GM19238 (cell line): ENCODE results near the gene CLEC2D.
"Not testable (repeated sequence)": the region's sequence is repeated elsewhere in the genome, so short reads cannot be mapped to it uniquely, and the experiment has no call there.

Experiments
- DNase-seq: peaks from one replicate; pipeline ENCODE4 v3.0.0; 2011; ENCODE audit warnings: low spot score; ENCODE audit not compliant: insufficient read length

The CLEC2D gene

DNA sequence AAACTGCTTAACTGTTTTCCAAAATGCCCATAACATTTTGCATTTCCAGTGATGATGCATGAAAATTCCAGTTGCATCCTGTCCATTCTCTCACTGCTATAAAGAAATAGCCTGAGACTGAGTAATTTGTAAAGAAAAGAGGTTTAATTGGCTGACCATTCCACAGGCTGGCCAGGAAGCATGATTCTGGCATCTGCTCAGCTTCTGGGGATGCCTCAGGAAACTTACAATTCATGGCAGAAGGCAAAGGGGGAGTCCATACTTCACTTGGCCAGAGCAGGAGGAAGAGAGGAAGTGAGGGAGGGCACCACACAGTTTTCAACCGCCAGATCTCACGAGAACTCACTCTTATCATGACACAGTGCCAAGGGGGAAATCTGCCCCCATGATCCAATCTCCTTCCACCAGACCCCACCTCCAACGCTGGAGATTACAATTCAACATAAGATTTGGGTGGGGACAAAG is 18.2 kb upstream of the CLEC2D start:
- no peak for DNase-seq

DNA sequence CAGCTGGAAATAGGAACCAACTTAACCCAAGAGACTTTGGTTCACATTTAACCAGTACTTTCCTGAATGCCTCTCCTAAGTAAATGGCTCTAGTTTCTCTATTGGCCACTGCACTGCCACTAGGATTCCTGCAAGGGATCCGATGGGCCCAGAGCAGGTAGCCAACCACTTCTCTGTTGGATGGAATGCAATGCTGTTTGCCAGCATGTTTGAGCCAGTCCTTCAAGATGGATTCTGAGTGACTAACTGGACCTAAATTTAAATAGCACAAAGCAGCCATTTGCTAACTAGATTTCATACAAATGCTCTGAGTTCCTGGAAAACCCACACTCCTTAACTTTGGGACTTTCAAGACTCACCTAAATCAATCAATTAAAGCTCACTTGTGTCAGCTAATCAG is 9.5 kb upstream of the CLEC2D start:
- DNase-seq, result no peak

DNA sequence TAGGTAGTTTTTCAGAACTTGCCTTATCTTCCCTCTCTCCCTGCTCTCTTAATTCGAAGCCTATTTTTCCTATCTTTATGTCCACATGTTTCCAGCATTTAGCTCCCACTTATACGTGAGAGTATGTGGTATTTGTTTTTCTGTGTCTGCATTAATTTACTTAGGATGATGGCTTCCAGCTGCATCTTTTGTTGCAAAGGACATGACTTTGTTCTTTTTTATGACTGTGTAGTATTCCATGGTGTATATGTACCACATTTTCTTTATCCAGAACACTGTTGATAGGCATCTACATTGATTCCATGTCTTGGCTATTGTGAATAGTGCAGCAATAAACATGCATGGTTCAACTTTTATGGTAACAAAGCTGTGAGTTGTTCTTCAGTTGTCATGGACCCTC is 7.8 kb upstream of the CLEC2D start:
- DNase-seq, result no peak

DNA sequence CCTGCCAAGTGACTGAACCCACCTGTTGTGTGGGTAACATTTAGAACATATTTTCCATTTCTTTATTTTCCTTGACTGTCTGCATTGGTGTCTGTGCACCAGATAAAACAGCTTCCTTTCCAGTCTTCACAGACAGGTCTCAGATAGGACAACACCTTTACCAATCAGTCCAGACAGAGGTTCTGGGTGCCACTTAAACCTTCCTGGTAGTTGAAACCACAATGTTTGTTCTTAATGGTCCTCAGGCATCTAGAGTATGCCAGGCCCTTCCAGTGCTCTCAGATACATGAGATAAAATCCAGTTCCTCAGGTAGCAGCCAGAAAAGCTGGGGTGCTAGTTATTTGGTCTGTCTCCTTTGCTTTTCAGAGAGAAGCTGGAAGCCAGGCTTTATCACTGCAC is 7.0 kb upstream of the CLEC2D start:
- DNase-seq, result no peak

DNA sequence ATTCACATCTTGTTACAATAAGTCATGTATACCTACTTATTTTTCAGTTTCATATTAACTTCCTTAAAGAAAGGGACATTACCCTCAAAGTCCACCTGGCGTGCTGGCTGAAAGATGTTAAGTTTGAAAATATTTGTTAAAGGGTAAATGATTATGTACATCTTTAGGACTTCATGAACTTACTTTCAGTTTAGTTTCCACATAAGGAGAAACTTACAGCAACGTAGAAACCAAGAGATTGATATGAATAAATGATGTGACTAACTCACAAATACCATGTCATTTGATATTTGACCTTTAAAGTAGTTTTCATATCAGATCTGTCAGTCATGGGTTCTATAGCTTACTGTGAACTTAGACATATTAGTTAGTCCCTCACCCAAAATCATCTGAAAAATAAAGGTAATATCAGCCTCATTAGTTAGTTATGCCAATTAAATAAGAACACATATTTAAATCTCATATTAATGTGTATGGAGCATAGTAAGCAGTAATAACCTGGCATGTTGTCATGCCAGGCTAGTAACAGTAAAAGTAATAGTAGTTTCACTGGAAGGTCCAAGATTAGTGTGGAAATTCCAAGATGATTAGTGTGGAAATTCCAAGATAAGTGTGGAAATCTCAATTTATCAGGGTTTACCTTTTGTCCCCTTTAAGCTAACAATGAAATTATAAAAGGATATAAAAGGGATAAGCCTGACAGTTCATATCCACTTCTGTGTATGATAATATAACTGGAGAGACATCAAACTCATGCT is 1.9 kb upstream of the CLEC2D start:
- DNase-seq, result no peak

DNA sequence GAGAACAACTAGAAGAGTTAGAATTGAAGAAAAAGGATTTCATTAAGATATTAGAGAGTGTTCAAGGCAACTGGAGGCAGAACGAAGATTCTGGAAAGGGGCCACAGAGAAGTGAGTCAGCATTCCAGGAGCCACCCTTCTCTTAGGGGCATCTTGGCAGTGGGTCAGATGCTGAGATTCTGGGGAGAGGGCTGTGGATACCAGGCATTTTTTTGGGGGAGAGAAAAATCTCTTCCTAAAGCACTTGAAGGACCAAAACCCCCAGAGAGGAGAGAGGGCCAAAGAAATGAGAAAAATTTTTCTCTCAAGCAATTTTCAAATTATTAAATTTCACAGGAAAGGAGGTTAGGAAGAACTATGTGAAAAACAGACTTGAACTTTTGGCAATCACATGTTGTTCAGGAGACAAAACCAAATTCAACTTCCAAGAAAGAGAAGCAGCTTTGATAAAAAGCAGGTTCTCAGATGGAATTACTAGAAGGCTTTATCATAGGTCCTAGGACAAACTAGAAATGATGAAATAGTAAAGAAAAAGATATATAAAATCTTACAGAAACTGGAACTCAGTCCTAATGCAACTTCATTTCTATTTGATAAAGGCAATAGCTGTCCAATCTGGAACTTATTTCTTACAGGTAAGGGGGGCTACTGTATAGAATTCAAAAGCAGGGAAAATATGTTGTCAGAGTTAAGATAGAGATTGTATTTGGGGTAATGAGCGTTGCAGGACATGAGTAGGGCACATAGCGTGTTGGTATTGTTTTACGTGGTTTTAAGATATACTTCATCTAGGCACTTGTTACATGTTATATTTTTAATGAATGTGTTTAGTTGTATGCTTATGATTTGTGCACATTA is 1.1 kb upstream of the CLEC2D start:
- DNase-seq, result no peak

DNA sequence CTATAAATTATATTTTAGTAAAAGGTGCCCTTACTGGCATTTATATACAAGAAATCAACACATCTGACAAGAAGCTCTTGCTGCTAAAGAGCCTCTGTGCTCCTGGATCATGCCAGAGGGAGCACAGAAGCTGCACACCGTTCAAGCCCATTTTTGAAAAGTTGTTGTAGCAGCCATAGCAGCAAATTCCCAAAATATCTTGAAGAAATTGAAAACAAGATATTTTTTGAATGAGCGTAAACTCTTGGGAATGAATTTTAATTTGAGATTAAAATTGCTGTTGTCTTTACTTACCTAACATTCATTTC is 540 bp upstream of the CLEC2D start:
- DNase-seq, result no peak

DNA sequence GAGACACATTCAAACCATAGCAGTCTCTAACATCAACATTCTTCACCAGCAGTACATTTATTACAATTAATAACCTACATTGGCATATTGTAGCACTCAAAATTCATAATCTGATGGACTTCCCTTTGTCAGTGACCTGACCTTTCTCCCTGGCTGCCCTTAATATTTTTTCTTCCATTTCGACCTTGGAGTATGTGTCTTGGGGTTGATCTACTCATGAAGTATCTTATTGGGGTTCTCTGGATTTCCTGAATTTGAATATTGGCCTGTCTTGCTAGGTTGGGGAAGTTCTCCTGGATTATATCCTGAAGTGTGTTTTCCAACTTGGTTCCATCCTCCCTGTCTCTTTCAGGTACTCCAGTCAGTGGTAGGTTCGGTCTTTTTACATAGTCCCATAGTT is 2.8 kb downstream of the CLEC2D start:
- not testable (repeated sequence) for DNase-seq

DNA sequence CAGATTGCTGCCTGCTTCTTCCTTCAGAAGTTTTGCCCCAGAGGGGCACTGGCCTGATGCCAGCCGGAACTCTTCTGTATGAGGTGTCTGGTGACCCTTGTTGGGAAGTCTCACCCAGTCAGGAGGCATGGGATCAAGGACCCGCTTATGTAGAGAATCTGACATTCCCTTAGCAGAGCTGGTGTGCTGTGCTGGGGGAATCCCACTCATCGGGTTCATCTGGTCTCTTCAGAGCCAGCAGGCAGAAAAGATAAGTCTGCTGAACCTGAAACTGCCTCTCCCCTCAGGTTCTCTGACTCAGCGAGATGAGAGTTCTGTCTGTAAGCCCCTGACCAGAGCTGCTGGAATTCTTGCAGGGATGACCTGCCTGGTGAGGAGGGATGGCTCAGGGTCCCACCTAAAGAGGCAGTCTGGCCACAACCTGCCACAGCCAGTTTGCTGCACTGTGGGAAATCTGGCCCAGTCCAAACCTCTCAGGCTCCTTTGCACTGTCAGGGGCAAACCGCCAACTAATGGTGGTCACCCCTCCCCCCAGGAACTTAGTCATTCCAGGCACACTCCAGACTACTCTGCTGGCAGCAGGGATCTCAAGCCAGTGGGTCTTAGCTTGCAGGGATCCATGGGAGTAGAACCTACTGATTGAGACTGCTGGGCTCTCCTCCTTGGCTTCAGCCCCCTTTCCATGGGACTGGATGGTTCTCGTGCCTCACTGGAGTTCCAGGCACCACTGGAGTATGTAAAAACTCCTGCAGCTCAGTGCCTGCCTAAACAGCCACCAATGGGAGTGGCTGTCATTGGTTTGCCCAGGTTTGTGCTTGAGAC is 4.1 kb downstream of the CLEC2D start:
- DNase-seq, result no peak

DNA sequence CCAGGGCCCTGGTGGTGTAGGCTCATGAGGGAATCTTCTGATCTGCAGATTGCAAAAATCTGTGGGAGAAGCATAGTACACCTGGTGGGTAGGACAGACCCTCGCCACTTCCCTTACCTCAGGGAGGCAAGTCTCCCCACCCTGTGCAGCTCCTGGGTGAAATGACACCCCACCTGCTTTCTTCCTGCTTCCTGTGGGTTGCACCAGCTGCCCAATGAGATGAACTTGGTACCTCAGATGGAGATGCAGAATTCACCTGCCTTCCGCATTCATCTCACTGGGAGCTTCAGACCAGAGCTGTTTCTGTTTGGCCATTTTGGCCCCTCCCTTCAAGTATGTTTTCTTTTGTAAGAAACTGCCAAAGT is 4.7 kb downstream of the CLEC2D start:
- DNase-seq, result no peak

DNA sequence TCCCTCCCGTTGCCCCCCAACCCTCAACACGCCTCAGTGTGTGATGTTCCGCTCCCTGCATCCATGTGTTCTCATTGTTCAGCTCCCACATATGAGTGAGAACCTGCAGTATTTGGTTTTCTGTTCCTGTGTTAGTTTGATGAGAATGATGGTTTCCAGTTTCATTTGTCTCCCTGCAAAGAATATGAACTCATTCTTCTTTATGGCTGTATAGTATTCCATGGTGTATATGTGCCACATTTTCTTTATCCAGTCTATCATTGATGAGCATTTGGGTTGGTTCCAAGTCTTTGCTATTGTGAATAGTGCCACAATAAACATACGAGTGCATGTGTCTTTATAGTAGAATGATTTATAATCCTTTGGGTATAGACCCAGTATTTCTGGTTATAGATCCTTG is 13.0 kb downstream of the CLEC2D start:
- not testable (repeated sequence) for DNase-seq

DNA sequence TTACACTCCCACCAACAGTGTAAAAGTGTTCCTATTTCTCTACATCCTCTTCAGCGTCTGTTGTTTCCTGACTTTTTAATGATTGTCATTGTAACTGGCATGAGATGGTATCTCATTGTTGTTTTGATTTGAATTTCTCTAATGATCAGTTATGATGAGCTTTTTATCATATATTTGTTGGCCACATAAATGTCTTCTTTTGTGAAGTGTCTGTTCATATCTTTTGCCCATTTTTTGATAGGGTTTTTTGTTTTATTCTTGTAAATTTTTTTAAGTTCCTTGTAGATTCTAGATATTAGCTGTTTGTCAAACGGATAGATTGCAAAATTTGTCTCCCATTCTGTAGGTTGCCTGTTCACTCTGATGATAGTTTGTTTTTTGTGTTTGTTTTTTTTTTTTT is 13.4 kb downstream of the CLEC2D start:
- DNase-seq, result not testable (repeated sequence)

DNA sequence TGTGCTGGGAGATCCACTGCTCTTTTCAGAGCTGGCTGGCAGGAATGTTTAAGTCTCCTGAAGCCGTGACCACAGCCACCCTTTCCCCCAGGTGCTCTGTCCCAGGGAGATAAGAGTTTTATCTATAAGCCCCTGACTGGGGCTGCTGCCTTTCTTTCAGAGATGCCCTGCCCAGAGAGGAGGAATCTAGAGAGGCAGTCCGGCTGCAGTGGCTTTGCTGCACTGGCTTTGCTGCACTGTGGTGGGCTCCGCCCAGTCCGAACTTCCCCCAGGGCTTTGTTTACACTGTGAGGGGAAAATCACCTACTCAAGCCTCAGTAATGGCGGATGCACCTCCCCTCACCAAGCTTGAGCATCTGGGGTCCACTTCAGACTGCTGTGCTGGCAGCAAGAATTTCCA is 15.9 kb downstream of the CLEC2D start:
- DNase-seq, result not testable (repeated sequence)

DNA sequence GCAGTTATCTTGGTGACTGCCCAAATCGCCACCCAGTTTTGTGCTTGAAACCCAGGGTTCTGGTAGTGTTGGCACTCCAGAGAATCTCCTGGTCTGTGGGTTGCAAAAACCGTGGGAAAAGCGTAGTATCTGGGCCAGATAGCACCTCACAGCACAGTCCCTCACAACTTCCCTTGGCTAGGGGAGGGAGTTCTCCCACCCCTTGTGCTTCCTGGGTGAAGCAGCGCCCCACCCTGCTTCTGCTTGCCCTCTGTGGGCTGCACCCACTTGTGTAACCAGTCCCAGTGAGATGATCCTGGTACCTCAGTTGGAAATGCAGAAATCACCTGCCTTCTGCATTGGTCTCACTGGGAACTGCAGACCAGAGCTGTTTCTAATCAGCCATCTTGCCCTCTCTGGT is 16.4 kb downstream of the CLEC2D start:
- no peak for DNase-seq

DNA sequence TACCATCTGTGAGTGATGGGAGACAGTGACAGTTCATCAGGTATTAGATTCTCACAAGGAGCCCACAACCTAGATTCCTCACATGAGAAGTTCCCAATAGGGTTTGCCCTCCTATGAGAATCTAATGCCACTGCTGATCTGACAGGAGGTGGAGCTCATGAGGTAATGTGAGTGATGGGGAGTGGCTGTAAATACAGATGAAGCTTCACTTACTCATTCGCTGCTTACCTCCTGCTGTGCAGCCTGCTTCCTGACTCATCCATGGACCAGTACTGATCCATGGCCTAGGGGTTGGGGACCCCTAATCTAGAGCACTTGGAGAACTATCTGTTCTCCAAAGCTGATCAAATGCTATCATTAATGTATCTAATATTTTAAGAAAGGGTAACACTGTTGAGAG is 17.7 kb downstream of the CLEC2D start:
- DNase-seq, result no peak

DNA sequence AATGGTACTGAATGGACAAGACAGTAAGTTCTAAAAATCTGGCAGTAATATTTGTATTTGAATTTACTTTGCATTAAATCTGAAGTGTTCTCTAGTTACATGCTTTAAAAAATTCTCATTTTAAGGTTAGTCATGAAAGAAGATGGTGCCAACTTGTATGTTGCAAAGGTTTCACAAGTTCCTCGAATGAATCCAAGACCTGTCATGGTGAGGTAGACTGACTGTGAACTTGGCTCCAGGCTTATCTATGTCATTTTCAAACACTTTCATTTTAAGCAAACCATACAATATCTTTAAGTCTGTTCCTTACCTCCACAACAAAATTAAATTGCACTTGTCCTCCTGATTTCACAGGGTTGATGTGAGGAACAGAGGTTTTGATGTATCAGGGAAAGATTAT is 23.4 kb downstream of the CLEC2D start:
- DNase-seq, result no peak

DNA sequence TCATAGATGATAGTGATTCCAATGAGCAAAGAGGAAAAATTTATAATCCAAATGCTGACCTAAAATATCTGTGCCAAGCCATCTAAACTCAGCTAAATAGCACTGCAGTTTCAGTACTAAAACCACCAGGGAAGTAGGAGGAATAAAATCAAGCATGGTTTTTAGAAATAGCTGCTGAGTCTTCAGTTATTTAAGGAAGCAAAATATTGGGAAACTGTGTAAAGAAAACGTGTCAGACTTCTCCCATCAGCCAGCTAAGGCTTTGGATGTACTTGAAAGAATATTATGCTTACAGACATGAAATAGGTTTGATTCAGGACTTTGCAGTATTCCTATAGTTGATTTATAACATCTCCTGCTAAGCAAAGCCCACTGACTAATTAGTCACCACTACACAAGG is 24.7 kb downstream of the CLEC2D start:
- no peak for DNase-seq

DNA sequence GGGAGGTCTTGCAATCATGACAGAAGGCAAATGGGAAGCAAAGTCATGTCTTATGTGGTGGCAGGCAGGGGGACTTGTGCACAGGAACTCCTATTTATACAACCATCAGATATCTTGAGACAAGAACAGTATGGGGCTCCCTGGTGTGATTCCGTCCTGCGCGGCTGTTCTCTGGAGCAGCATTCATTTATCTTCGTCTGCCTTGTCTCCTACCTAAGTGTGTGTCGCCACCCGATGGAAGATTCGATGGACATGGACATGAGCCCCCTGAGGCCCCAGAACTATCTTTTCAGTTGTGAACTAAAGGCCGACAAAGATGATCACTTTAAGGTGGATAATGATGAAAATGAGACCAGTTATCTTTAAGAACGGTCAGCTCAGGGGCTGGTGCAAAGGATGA is 25.6 kb downstream of the CLEC2D start:
- not testable (repeated sequence) for DNase-seq

DNA sequence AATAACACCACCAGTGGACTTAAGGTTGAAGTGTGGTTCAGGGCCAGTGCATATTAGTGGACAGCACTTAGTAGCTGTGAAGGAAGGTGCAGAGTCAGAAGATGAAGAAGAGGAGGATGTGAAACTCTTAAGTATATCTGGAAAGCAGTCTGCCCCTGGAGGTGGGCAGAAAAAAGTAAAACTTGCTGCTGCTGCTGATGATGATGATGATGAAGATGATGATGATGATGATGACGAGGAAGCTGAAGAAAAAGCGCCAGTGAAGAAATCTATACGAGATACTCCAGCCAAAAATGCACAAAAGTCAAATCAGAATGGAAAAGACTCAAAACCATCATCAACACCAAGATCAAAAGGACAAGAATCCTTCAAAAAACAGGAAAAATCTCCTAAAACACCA is 26.1 kb downstream of the CLEC2D start:
- not testable (repeated sequence) for DNase-seq

DNA sequence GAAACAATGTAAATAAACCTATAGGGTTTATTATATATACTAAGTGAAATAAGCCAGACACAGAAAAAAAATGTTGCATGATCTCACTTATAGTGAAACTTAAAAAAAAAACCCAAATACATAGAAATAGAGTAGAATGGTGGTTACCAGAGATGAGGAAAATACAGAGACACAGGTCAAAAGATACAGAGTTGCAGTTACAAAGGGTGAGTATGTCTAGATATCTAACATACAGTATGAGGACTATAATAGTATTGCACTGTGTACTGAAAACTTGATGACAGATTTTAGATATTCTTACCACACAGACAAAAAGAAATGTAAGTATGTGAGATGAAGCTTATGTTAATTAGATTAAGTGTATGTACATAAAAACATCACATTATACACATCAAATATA is 28.1 kb downstream of the CLEC2D start:
- no peak for DNase-seq

DNA sequence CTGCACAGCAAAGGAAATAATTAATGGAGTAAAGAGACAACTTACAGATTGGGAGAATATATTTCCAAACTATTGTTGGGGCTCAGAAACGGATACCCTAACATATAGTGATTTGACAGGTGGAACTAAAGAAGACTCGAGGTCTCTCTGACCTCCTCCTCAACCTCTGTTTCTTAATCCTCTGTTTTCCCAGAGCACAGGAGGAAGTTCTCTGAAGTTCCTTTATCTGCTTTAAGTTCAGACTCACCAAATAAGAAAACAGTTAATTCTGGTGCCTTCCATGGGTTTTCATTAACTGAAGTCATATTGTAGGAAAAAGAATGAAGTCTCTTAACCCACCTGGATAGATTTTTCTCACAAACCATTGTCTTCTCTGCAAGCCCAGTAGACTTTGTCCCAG is 29.2 kb downstream of the CLEC2D start:
- DNase-seq, result no peak

DNA sequence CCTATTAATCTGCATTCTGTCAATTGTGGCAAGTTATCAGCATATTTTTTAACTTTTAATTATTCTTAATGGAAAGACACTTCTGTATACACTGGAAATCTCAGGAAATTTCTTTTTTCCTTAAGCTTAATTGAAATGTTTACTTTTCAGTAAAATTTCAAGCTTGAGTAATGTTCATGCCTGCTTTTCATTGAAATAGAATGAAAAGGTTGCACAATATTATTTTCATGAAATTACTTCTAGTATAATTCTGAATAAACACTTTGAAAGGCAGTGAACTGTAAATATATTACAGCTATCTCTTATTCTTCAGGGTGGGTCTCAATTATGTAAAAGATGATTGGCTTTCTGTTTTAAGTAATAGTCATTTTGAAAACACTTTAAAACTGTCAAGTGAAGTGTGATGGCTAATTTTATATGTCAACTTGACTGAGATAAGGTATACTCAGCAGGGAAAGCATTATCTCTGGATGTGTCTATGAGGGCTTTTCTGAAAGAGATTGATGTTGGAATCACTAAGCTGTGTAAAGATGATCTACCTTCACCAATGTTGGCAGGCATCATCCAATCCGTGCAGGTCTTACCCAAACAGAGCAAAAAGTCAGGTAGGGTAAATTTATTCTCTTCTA is 29.9 kb downstream of the CLEC2D start:
- no peak for DNase-seq
